ENCODE data around the gene CPA5.

GRCh38 chr7:130396109-130396508 lies 51.5 kb downstream of the CPA5 start:
- TF ChIP-seq CTCF (IDR thresholded peaks at IDR 0.05) (no peak), EZH2 (IDR thresholded peaks at IDR 0.05) (no peak)
